ENCODE measurements around the gene MAN1A1. TPM values are rescaled to one million over a fixed set of nuclear protein-coding genes. Genes with fewer than 3 reads are reported as not detected.

MAN1A1 gene
- total RNA-seq, 4 donors from 2014 or later: 19.0 to 34.8 (median 21.1) TPM

DNA sequence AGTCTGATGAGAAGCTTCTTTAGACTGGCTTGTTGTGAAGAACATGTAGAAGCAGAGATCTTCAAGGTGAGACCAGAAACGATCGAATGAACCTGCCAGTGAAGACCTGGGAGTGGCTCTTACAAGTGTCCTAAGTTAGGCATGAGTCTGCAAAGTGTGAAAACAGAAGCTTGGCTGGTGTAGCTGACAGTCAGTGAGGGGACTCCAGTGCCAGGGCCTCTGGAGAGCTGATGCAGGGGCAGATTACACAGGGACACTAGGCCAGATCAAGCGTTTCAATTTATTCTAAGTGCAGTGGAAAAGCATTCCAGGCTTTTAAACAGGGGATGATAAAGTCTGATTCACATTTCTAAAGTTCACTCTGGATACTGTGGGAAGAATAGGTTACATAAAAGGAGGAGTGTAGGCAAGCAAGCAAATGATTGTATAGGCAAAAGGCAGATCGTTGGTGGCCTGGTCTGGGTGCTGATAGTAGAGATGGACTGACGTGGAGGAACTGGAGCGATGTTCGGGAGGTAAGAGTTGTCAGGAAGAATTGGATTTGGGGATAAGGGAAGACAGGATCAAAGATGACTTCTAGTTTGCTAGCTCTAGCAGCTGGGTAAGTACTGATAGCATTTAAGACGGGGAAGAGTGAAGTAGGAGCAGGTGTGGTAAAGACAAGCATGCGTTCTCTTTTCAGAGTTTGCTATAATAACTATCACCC, 133.5 kb downstream of the MAN1A1 start:
- DNase-seq (no peak), ATAC-seq (no peak)
- intact Hi-C loops (cut with DNase I; ENCODE audit: low total_unique reads): no loop called here
- in situ Hi-C loops (cut with MboI; ENCODE audit: low sequenced_read_pairs in 4 of 4): no loop called here
- no peak overlapping the region for H3K27ac ChIP-seq
- TF ChIP-seq CTCF (IDR thresholded peaks at IDR 0.05 in 4 of 5, conservative IDR thresholded peaks at IDR 0.05 in 1 of 5) (no peak), POLR2A (IDR thresholded peaks at IDR 0.05) (no peak)
- H3K4me3 ChIP-seq: no peak overlapping the region
- no peaks in the 10 kb centered on the region for H3K36me3 ChIP-seq
- H3K4me1 ChIP-seq: no peaks in the 10 kb centered on the region
- no peaks in the 10 kb centered on the region for H3K9me3 ChIP-seq
- H3K27me3 ChIP-seq: no peaks in the 10 kb centered on the region

- DNase-seq: no peak
- ATAC-seq: no peak
- intact Hi-C loops (cut with DNase I; ENCODE audit: low total_unique reads) (no loop called here), in situ Hi-C loops (cut with MboI; ENCODE audit: low sequenced_read_pairs in 4 of 4) (no loop called here)
- Histone ChIP-seq H3K27ac (no peak overlapping the region), H3K4me1 (no peaks in the 10 kb centered on the region), H3K9me3 (no peaks in the 10 kb centered on the region), H3K4me3 (no peak overlapping the region), H3K27me3 (no peaks in the 10 kb centered on the region), H3K36me3 (no peaks in the 10 kb centered on the region)
- no peak for TF ChIP-seq CTCF (IDR thresholded peaks at IDR 0.05 in 4 of 5, conservative IDR thresholded peaks at IDR 0.05 in 1 of 5)
- no peak for TF ChIP-seq POLR2A (IDR thresholded peaks at IDR 0.05)
These were observed 134.3 kb downstream of the MAN1A1 start for GRCh38 chr6:119215309-119215708.

DNA sequence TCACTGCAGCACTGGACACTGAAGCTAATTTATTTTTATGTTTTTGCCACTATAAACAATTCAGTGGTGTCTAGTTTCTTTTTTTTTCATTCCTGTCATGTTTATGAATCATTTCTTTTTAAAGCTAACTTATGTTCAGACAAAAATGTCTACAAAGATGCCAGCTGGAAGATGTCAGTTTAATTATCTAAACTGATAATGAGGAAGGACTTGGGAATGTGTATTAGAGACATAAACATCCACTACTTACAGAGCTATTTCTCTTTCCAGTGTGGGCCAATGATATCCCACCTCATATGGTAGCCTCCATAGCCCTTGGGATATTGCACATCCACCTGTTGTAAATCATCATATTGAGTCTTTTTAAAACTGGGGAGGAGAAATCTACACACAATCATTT, 139.0 kb downstream of the MAN1A1 start:
- ATAC-seq (no peak), DNase-seq (no peak)
- Histone ChIP-seq H3K9me3 (no peaks in the 10 kb centered on the region), H3K27me3 (no peaks in the 10 kb centered on the region), H3K36me3 (no peaks in the 10 kb centered on the region), H3K4me1 (no peaks in the 10 kb centered on the region), H3K4me3 (no peak overlapping the region), H3K27ac (no peak overlapping the region)
- TF ChIP-seq CTCF (IDR thresholded peaks at IDR 0.05 in 4 of 5, conservative IDR thresholded peaks at IDR 0.05 in 1 of 5) (no peak), POLR2A (IDR thresholded peaks at IDR 0.05) (no peak)
- intact Hi-C loops (cut with DNase I; ENCODE audit: low total_unique reads) (no loop called here), in situ Hi-C loops (cut with MboI; ENCODE audit: low sequenced_read_pairs in 4 of 4) (no loop called here)

- no peaks in the 10 kb centered on the region for H3K9me3 ChIP-seq
- H3K4me1 ChIP-seq: no peaks in the 10 kb centered on the region
- in situ Hi-C loops (cut with MboI; ENCODE audit: low sequenced_read_pairs in 4 of 4): no loop called here
- intact Hi-C loops (cut with DNase I; ENCODE audit: low total_unique reads): no loop called here
- no peaks in the 10 kb centered on the region for H3K36me3 ChIP-seq
- H3K27ac ChIP-seq: no peak overlapping the region
- DNase-seq: no peak
- TF ChIP-seq CTCF (IDR thresholded peaks at IDR 0.05 in 4 of 5, conservative IDR thresholded peaks at IDR 0.05 in 1 of 5): no peak
- TF ChIP-seq POLR2A (IDR thresholded peaks at IDR 0.05): no peak
- no peaks in the 10 kb centered on the region for H3K27me3 ChIP-seq
- H3K4me3 ChIP-seq: no peak overlapping the region
- ATAC-seq: peak in 1 of 2 donors; percentile 27
These were observed 139.9 kb downstream of the MAN1A1 start for GRCh38 chr6:119209452-119210205.

All from gastrocnemius medialis (tissue), 4 donors.